Measurements from ENCODE around the gene SYNGR4.
"Not testable (repeated sequence)": the region's sequence is repeated elsewhere in the genome, so short reads cannot be mapped to it uniquely, and the experiment has no call there.

SYNGR4 gene

DNA sequence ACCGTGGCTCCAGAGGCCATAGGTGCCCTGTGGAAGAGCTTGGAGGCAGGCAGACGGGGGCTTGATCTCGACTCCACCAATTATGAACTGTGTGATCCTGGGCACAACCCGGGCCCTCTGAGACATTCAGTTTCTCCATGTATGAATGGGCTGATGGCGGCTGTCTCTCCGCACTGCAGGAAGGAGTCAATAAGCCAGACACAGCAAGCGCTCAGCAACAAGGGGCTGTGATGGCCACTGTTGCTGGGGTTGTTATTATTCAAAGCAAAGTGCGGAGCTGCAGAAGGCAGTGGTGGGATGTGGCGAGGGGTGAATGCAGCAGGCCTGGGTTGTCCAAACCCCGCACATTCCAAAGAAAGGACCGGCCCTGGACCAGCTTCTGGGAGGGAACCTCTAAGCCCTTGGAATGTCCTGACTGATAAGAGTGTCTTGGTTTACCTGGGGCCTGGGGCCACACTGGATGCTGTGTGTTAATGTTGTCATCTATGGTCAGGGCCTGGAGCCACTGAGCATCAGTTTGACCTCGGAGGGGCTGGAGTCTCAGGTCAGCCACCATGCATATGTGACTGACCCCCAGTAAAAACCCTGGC lies 8.7 kb upstream of the SYNGR4 start:
- Mint-ChIP-seq H3K36me3 (peaks cover 6% of the 10 kb centered on the region), H3K27me3 (no peaks in the 10 kb centered on the region), H3K4me3 (no peak overlapping the region), H3K9me3 (no peaks in the 10 kb centered on the region), H3K27ac (no peak overlapping the region), H3K4me1 (peaks cover 4% of the 10 kb centered on the region)

GRCh38 chr19:48359123-48359522 lies 5.0 kb upstream of the SYNGR4 start:
- peaks cover 6% of the 10 kb centered on the region for H3K4me1 Mint-ChIP-seq
- H3K9me3 Mint-ChIP-seq = no peaks in the 10 kb centered on the region
- no peak overlapping the region for H3K4me3 Mint-ChIP-seq
- H3K27me3 Mint-ChIP-seq = no peaks in the 10 kb centered on the region
- peaks cover 6% of the 10 kb centered on the region for H3K36me3 Mint-ChIP-seq
- no peak overlapping the region for H3K27ac Mint-ChIP-seq

DNA sequence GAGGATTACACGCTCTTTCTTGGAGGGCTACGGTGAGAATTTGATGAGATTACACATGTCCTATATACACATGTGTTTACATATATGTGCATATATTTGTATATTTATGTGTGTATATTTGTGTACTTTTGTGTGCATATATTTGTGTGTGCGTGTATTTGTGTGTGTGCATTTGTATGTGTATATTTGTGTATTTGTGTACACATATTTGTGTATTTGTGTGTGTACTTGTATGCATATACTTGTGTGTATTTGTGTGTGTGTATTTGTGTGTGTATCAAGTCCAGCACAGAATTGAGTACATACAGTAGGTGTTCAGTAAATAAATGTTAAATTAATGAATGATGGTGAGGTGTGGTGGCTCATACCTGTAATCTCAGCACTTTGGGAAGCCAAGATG lies 2.3 kb upstream of the SYNGR4 start:
- H3K9me3 Mint-ChIP-seq = no peaks in the 10 kb centered on the region
- no peak overlapping the region for H3K4me3 Mint-ChIP-seq
- H3K4me1 Mint-ChIP-seq = peaks cover 6% of the 10 kb centered on the region
- H3K27ac Mint-ChIP-seq = no peak overlapping the region
- no peaks in the 10 kb centered on the region for H3K27me3 Mint-ChIP-seq
- peaks cover 6% of the 10 kb centered on the region for H3K36me3 Mint-ChIP-seq

DNA sequence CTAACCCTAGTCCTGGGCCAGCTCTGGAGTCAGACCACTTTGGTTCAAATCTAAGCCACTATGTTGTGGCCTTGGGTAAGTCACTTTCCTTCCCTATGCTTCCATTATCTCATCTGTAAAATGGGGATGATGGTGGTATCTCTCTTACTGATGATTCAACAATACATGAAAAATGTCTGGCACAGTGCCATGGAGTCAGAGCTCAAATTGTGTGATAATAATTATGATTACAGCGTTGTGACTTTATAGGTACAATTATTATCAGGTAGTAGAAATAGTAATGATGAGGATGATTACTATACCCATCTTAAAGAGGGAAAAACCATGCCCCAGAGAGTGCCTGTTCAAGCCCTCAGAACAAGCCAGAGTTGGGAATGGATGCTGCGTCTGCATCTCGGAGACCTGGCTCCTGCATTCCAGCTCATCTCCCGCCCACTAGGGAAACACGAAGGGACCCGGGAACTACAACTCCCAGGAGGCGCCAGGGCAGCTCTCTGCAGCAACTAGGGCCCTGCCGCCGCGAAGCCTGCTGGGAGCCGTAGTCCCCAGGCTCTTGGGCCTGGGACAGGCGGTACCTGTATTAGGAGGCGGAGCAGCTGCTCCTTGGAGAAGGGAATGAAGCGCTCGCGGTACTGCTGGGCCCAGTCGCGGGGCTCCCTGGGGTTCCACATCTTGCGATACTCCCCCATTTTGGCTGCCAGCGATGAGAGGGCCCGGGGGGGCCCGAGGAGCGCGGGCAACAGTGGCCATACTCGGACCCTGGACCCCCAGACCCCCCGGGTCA lies 1.3 kb upstream of the SYNGR4 start:
- Mint-ChIP-seq H3K4me3 (peak overlapping the region; percentile 96), H3K36me3 (peaks cover 5% of the 10 kb centered on the region), H3K27me3 (no peaks in the 10 kb centered on the region), H3K4me1 (peaks cover 6% of the 10 kb centered on the region), H3K27ac (no peak overlapping the region), H3K9me3 (no peaks in the 10 kb centered on the region)

DNA sequence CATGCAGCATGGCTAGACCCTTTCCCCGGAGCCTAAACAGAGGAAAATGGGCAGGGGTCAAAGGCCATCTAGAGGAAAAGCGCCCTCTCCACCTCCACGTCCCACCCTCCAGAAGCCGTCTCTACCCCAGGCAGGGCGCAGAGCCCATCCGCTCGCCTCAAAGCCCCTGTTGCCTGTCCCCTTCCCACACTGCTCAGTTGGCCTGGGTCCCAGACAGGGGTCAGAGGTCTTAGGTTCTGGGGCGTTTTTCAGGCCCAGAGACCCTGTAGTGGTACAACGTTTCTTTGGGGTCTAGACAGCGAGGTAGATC lies 712 bp upstream of the SYNGR4 start:
- Mint-ChIP-seq H3K27ac (peak overlapping the region; percentile 93), H3K36me3 (peaks cover 4% of the 10 kb centered on the region), H3K9me3 (no peaks in the 10 kb centered on the region), H3K4me3 (peak overlapping the region; percentile 96), H3K4me1 (peaks cover 6% of the 10 kb centered on the region), H3K27me3 (no peaks in the 10 kb centered on the region)

DNA sequence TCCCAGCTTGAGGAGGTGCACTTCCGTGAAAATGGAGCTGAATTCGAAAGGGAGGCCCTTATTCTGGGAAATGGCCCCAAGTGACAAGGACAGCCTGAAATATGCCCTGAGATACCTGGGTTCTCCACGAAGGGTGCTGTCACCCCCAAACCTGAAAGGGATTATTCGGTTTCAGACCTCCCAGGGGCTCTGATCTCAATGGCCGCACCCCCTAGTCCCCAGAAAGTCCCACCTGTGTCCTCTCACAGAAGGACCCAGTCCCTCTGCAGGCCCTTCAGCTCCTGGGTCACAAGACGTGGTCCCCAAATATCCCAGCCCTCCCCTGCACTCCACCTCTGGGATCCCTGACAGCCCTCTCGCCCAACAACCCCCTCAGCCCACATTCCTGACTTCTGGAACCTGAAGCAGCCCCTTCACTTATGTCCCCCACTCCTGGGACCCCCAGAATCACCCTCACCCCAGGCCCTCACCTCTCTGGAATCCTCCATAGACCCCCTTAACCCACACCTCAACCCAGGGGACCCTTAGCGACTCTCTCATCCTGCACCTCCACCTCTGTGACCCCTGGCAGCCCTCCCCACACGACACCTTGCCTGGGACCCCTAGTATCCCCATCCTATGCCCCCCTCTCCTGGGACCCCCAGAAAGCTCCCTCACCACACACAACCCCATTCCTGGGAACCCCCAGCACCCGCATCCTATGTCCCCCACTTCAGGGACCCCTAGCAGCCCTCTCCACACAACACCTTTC lies 606 bp downstream of the SYNGR4 start:
- H3K4me3 Mint-ChIP-seq = peak overlapping the region; percentile 96
- no peak overlapping the region for H3K27ac Mint-ChIP-seq
- H3K9me3 Mint-ChIP-seq = no peaks in the 10 kb centered on the region
- no peaks in the 10 kb centered on the region for H3K27me3 Mint-ChIP-seq
- no peaks in the 10 kb centered on the region for H3K36me3 Mint-ChIP-seq
- H3K4me1 Mint-ChIP-seq = peaks cover 6% of the 10 kb centered on the region

- H3K9me3 Mint-ChIP-seq = no peaks in the 10 kb centered on the region
- no peaks in the 10 kb centered on the region for H3K36me3 Mint-ChIP-seq
- no peak overlapping the region for H3K27ac Mint-ChIP-seq
- H3K27me3 Mint-ChIP-seq = no peaks in the 10 kb centered on the region
- H3K4me1 Mint-ChIP-seq = peaks cover 6% of the 10 kb centered on the region
- H3K4me3 Mint-ChIP-seq = no peak overlapping the region
Measured at GRCh38 chr19:48365602-48366001, 1.4 kb downstream of the SYNGR4 start.

DNA sequence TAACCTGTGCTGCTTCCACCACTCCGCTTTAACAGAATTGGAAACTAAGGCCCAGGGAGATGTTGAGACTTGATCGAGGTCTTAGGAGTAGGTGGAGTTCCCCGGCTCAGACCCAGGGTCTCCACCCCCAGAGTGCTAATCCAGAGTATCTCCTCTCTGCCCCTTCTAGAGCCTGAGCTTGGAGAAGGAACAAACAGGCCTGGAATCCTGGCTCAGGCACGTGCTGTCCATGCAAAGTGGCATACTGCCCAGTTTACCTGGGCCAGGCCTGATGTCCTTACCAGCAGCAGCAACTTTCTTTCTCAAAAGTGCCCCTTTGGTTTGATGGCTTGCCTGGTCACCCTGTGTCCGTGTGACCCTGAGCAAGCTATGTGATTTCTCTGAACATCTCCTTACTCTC lies 3.7 kb downstream of the SYNGR4 start:
- Mint-ChIP-seq H3K36me3 (no peaks in the 10 kb centered on the region), H3K4me1 (peaks cover 2% of the 10 kb centered on the region), H3K27ac (no peak overlapping the region), H3K27me3 (no peaks in the 10 kb centered on the region), H3K4me3 (no peak overlapping the region), H3K9me3 (no peaks in the 10 kb centered on the region)

GRCh38 chr19:48368936-48369335 lies 4.8 kb downstream of the SYNGR4 start:
- Mint-ChIP-seq H3K27me3 (no peaks in the 10 kb centered on the region), H3K27ac (no peak overlapping the region), H3K9me3 (no peaks in the 10 kb centered on the region), H3K4me3 (no peak overlapping the region), H3K36me3 (no peaks in the 10 kb centered on the region), H3K4me1 (no peaks in the 10 kb centered on the region)

DNA sequence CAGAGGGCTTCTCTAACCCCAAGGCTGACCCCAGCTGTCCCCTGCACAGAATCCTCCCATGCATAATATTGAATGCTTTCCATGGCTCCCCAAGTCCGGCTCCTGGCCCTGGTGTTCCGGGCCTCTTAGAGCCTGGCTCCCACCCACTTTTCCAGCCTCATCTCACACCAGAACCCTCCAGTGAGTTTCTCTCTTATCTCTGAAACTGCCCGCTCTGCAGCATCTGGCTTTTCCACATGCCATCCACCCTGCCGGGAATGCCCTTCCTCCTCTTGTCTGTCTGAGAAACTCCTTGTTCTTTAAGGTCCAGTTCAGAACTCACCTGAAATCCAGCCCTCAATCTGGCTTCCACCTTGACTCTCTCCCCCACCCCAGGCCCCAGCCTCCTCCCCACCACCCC lies 6.8 kb downstream of the SYNGR4 start:
- Mint-ChIP-seq H3K27ac (peak overlapping the region; percentile 41), H3K4me1 (no peaks in the 10 kb centered on the region), H3K36me3 (no peaks in the 10 kb centered on the region), H3K4me3 (no peak overlapping the region), H3K27me3 (no peaks in the 10 kb centered on the region), H3K9me3 (no peaks in the 10 kb centered on the region)

- no peaks in the 10 kb centered on the region for H3K4me1 Mint-ChIP-seq
- H3K27ac Mint-ChIP-seq = no peak overlapping the region
- H3K4me3 Mint-ChIP-seq = no peak overlapping the region
- no peaks in the 10 kb centered on the region for H3K27me3 Mint-ChIP-seq
- H3K9me3 Mint-ChIP-seq = no peaks in the 10 kb centered on the region
- no peaks in the 10 kb centered on the region for H3K36me3 Mint-ChIP-seq
Measured at GRCh38 chr19:48371367-48371766, 7.2 kb downstream of the SYNGR4 start.

- H3K4me3 Mint-ChIP-seq, H3K9me3 Mint-ChIP-seq: not testable (repeated sequence)
Measured at GRCh38 chr19:48371771-48372170, 7.6 kb downstream of the SYNGR4 start.

DNA sequence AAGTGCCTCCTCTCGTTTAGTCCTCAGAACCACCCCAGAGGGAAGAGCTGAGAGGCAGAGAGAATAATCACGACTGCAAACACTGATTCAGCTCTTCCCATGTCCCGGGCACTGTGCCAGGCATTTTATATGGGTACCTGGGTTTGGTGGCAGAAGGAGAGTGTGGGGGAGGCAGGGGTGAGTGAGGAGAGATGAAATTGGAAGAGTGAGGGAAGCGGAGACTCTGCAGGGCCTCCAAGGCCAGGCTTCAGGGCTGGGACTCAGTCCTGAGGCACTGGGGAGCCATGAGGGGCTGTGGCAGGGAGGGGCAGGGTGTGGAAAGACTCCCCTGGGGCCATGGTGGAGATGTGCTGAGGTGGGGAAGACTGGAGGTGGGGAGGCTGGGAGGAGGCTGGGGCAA lies 8.7 kb downstream of the SYNGR4 start:
- H3K4me1 Mint-ChIP-seq = no peaks in the 10 kb centered on the region
- no peak overlapping the region for H3K27ac Mint-ChIP-seq
- H3K4me3 Mint-ChIP-seq = no peak overlapping the region
- no peaks in the 10 kb centered on the region for H3K27me3 Mint-ChIP-seq
- no peaks in the 10 kb centered on the region for H3K9me3 Mint-ChIP-seq
- H3K36me3 Mint-ChIP-seq = no peaks in the 10 kb centered on the region

More at GRCh38 chr19:48371771-48372170, 7.6 kb downstream of the SYNGR4 start:
- not testable (repeated sequence) for H3K36me3 Mint-ChIP-seq, H3K27ac Mint-ChIP-seq, H3K27me3 Mint-ChIP-seq, H3K4me1 Mint-ChIP-seq

GRCh38 chr19:48373567-48373966 lies 9.4 kb downstream of the SYNGR4 start:
- H3K27ac Mint-ChIP-seq = no peak overlapping the region
- no peak overlapping the region for H3K4me3 Mint-ChIP-seq
- no peaks in the 10 kb centered on the region for H3K9me3 Mint-ChIP-seq
- H3K4me1 Mint-ChIP-seq = no peaks in the 10 kb centered on the region
- H3K36me3 Mint-ChIP-seq = no peaks in the 10 kb centered on the region
- H3K27me3 Mint-ChIP-seq = no peaks in the 10 kb centered on the region

- Mint-ChIP-seq H3K36me3 (no peaks in the 10 kb centered on the region), H3K27me3 (no peaks in the 10 kb centered on the region), H3K27ac (no peak overlapping the region), H3K4me3 (no peak overlapping the region), H3K4me1 (no peaks in the 10 kb centered on the region), H3K9me3 (no peaks in the 10 kb centered on the region)
Measured at GRCh38 chr19:48378194-48378570, 14.0 kb downstream of the SYNGR4 start.

DNA sequence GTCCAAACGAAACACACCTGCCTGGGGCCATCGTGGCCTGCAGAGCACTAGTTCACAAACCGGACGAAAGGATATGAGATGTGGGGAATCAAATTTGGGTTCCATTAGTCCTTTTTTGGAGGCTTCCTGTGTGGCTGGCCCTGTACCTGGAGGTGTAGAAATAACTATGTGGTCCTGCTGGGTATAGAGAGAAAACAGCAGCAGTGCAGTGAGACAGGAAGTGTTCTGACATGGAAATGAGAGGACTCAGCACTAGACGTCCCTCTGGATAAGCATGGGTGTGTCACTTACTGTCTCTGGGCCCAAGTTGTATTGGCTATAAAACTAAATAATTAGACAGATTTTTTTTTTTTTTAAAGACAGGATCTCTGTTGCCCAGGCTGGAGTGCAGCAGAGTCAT lies 14.9 kb downstream of the SYNGR4 start:
- H3K27ac Mint-ChIP-seq = peak overlapping the region; percentile 19
- H3K36me3 Mint-ChIP-seq = no peaks in the 10 kb centered on the region
- H3K4me1 Mint-ChIP-seq = no peaks in the 10 kb centered on the region
- no peak overlapping the region for H3K4me3 Mint-ChIP-seq
- no peaks in the 10 kb centered on the region for H3K9me3 Mint-ChIP-seq
- no peaks in the 10 kb centered on the region for H3K27me3 Mint-ChIP-seq
